Head of caudate nucleus (tissue), 42 donors: ENCODE results near the gene VEPH1.

Source experiments
- DNase-seq, 42 donors: peaks; one replicate each; pipeline versions ENCODE4 v3.0.0 to v3.0.0-alpha.2; 2020 to 2021; ENCODE audit warnings: mixed read lengths in 7 of 42
- intact Hi-C: fragments of 100-400 bp; cut with DNase I; formaldehyde crosslinking; loops from one replicate; pipeline ENCODE4 v1.15.0; 2022

VEPH1 gene

DNA sequence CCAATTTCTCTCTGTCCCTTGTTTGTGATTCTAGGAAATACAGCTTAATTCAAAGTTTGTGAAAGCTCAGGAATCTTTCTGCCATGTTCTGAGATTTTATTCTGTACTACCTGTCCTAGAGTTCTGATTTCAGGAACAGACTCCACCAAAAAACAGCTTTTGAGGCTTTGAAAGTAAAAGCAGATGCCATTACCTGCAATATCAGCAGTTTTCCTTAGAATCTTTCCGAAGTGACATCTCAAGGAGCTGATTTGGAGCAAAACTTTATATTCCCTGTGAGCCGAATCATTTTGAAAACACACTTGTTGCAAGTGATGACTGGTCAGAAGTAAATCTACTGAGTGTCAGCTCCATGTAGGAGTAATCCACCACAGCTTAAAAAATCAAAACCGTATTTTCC lies 284.0 kb downstream of the VEPH1 start:
- intact Hi-C loops, result no loop called here
- no peak for DNase-seq
